A549 (cell line): Measurements from ENCODE around the gene CHRDL1.

Experiments
- BHLHE40 ChIP-seq: IDR thresholded peaks from 2 replicates; pipeline ENCODE4 v1.6.1; 2012; ENCODE audit warnings: low read depth, low read length, inconsistent platforms
- CHD2 ChIP-seq: fragments of 150-350 bp; IDR thresholded peaks from 2 replicates; pipeline ENCODE4 v1.6.1; 2014; ENCODE audit warnings: low read length; ENCODE audit not compliant: partially characterized antibody
- EP300 ChIP-seq, 2 experiments: fragments of >200 bp; sonication (Bioruptor Twin); formaldehyde crosslinking; IDR thresholded peaks; 2 replicates in 1 of 2; 3 replicates in 1 of 2; pipeline ENCODE4 v1.6.1; 2016 to 2017
- FOSL2 ChIP-seq, 2 experiments: fragments of 450-650 bp in 1 of 2; fragments of >200 bp in 1 of 2; sonication (Bioruptor Twin) in 1 of 2; formaldehyde crosslinking; IDR thresholded peaks; 2 replicates each; pipeline versions ENCODE4 v1.5.0 to v1.6.1; 2016 to 2020; ENCODE audit warnings: mild to moderate bottlenecking in 1 of 2, moderate library complexity in 1 of 2
- HOXA7 ChIP-seq: fragments of 250-450 bp; sonication (Bioruptor Pico); IDR thresholded peaks from 2 replicates; pipeline ENCODE4 v1.5.0; 2020; ENCODE audit warnings: mild to moderate bottlenecking, moderate library complexity
- JUNB ChIP-seq: fragments of >200 bp; sonication (Bioruptor Twin); formaldehyde crosslinking; IDR thresholded peaks from 2 replicates; pipeline ENCODE4 v1.6.1; 2016
- MAZ ChIP-seq: fragments of 150-350 bp; IDR thresholded peaks from 2 replicates; pipeline ENCODE4 v1.6.1; 2014; ENCODE audit warnings: antibody characterized with exemption, low read depth, low read length, borderline replicate concordance
- NFE2L2 ChIP-seq: fragments of 150-350 bp; conservative IDR thresholded peaks from 2 replicates; pipeline ENCODE4 v1.6.1; 2014; ENCODE audit warnings: low read length
- POLR2A ChIP-seq: IDR thresholded peaks from 2 replicates; pipeline ENCODE4 v1.6.1; 2012; ENCODE audit warnings: mild to moderate bottlenecking, low read length
- RNF2 ChIP-seq: fragments of 200-600 bp; sonication (generic); IDR thresholded peaks from 2 replicates; pipeline ENCODE4 v1.6.1; 2016; ENCODE audit warnings: low read depth, mild to moderate bottlenecking, antibody characterized with exemption, moderate library complexity, borderline replicate concordance
- TF ChIP-seq, protein P1 (sequence below): fragments of >200 bp; sonication (Bioruptor Twin); formaldehyde crosslinking; IDR thresholded peaks from 3 replicates; pipeline ENCODE4 v1.5.1; 2016
- TF ChIP-seq, protein P2 (sequence below): IDR thresholded peaks from 2 replicates; pipeline ENCODE4 v1.6.1; 2012; ENCODE audit warnings: low read depth, borderline replicate concordance

DNA sequence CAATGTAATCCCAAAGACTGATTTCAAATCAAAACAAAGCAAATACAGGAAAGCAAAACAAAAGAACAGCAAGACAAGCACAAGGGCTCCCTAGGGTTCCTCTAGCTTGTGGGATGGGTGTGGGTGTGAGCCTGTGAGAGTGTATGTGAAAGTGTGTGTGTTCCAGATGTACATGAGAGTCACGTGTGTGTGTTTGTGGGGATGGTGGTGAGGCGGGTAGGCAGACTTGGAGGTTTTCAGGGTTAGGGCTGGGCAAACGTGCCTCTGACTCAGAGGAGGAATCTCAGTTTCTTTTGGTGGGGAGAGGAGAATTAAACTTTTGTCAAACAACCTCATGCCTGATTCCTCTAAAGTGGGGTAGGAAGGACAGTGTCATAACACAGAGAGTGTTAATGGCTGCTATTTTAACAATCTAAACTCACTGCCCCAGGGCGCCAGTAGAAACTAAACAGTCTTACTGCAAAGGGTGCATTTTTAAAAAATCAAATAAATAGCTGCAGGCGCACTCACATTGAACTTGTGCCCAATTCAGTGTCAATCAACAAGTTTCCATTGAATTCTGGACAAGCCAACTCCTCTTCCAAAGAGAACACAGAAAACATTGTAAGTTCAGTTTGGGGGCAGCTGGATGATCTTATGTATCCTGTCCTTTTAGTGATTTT, 51.8 kb downstream of the CHRDL1 start:
- TF ChIP-seq HOXA7 (CRISPR knock-in tag) = no peak
- TF ChIP-seq, protein P1, sequence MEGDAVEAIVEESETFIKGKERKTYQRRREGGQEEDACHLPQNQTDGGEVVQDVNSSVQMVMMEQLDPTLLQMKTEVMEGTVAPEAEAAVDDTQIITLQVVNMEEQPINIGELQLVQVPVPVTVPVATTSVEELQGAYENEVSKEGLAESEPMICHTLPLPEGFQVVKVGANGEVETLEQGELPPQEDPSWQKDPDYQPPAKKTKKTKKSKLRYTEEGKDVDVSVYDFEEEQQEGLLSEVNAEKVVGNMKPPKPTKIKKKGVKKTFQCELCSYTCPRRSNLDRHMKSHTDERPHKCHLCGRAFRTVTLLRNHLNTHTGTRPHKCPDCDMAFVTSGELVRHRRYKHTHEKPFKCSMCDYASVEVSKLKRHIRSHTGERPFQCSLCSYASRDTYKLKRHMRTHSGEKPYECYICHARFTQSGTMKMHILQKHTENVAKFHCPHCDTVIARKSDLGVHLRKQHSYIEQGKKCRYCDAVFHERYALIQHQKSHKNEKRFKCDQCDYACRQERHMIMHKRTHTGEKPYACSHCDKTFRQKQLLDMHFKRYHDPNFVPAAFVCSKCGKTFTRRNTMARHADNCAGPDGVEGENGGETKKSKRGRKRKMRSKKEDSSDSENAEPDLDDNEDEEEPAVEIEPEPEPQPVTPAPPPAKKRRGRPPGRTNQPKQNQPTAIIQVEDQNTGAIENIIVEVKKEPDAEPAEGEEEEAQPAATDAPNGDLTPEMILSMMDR = no peak
- TF ChIP-seq, protein P2, sequence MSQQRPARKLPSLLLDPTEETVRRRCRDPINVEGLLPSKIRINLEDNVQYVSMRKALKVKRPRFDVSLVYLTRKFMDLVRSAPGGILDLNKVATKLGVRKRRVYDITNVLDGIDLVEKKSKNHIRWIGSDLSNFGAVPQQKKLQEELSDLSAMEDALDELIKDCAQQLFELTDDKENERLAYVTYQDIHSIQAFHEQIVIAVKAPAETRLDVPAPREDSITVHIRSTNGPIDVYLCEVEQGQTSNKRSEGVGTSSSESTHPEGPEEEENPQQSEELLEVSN = no peak
- TF ChIP-seq BHLHE40 = no peak
- TF ChIP-seq POLR2A = no peak
- TF ChIP-seq FOSL2 (IDR thresholded peaks at IDR 0.05) = no peak
- no peak for TF ChIP-seq FOSL2 (CRISPR knock-in tag; IDR thresholded peaks at IDR 0.05)
- TF ChIP-seq MAZ = no peak
- TF ChIP-seq EP300 (IDR thresholded peaks at IDR 0.05) = no peak
- no peak for TF ChIP-seq CHD2
- no peak for TF ChIP-seq NFE2L2
- no peak for TF ChIP-seq JUNB
- no peak for TF ChIP-seq RNF2
